OCI-LY3 (cell line): Measurements from ENCODE around the gene TXNDC5.

ENCODE experiments used
- CTCF ChIP-seq: fragments of 200-600, 300-600 bp; sonication (generic); IDR thresholded peaks from 2 replicates; pipeline ENCODE4 v1.5.1; 2014; ENCODE audit warnings: antibody characterized with exemption, low read length, low read depth
- EZH2phosphoT487 ChIP-seq: fragments of 200-600 bp; shearing (Covaris generic); IDR thresholded peaks from 2 replicates; pipeline ENCODE4 v1.6.1; 2018; ENCODE audit warnings: antibody characterized with exemption, mixed run types, low read depth

DNA sequence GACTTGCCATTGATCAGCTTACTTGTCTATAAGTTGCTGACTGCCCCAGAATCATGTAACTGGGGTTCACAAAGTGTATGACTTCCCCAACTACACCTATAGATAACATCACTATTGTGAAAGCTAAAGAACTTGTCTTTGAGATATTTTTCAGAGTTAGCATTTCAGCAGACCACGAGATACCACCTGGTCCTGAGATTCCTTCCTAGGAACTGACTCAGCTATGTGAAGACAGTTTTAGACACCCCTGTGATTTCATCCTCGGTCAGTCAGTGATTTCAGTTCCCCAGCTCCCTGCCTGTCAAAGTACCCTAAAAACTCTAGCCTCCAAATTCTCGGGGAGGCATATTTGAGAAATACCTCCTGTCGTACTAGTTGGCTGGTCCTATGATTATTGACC is 62.4 kb downstream of the TXNDC5 start:
- TF ChIP-seq CTCF (no peak), EZH2phosphoT487 (no peak)
